ENCODE data around the gene AGO3. TPM values are rescaled to one million over a fixed set of nuclear protein-coding genes. Genes with fewer than 3 reads are reported as not detected.

The AGO3 gene
- total RNA-seq, 1 donor from 2014 or later: 32.7 TPM

DNA sequence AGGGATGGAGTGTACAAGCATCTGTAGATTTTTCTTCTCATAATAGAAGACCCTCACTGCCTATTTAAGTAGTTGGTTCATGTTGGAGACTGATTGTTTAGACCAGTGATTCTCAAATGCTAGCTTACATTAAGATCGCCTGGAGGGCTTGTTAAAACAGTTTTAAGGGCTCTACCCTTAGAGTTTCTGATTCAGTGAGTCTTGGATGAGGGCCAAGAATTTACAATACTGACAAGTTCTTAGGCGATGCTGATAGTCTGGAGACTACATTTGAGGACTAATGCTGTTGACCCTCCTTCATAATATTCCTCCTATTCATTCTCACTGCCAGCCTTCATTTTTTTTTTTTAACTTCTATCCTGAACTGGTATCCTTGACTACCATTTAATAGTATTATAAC is 15.2 kb upstream of the AGO3 start:
- H3K9me3 Mint-ChIP-seq (ENCODE audit: unreplicated experiment): peaks cover 5% of the 10 kb centered on the region
- peaks cover 8% of the 10 kb centered on the region for H3K36me3 Mint-ChIP-seq (ENCODE audit: unreplicated experiment)
- no peaks in the 10 kb centered on the region for H3K27me3 Mint-ChIP-seq (ENCODE audit: unreplicated experiment)
- TF ChIP-seq, protein P1, sequence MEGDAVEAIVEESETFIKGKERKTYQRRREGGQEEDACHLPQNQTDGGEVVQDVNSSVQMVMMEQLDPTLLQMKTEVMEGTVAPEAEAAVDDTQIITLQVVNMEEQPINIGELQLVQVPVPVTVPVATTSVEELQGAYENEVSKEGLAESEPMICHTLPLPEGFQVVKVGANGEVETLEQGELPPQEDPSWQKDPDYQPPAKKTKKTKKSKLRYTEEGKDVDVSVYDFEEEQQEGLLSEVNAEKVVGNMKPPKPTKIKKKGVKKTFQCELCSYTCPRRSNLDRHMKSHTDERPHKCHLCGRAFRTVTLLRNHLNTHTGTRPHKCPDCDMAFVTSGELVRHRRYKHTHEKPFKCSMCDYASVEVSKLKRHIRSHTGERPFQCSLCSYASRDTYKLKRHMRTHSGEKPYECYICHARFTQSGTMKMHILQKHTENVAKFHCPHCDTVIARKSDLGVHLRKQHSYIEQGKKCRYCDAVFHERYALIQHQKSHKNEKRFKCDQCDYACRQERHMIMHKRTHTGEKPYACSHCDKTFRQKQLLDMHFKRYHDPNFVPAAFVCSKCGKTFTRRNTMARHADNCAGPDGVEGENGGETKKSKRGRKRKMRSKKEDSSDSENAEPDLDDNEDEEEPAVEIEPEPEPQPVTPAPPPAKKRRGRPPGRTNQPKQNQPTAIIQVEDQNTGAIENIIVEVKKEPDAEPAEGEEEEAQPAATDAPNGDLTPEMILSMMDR (IDR thresholded peaks at IDR 0.05; ENCODE audit: partially characterized antibody, unreplicated experiment): no peak
- H3K4me1 Mint-ChIP-seq (ENCODE audit: low read depth, unreplicated experiment): no peaks in the 10 kb centered on the region
- no peak for DNase-seq
- no peak overlapping the region for H3K27ac Mint-ChIP-seq (ENCODE audit: unreplicated experiment)
- H3K4me3 Mint-ChIP-seq (ENCODE audit: unreplicated experiment): no peak overlapping the region

DNA sequence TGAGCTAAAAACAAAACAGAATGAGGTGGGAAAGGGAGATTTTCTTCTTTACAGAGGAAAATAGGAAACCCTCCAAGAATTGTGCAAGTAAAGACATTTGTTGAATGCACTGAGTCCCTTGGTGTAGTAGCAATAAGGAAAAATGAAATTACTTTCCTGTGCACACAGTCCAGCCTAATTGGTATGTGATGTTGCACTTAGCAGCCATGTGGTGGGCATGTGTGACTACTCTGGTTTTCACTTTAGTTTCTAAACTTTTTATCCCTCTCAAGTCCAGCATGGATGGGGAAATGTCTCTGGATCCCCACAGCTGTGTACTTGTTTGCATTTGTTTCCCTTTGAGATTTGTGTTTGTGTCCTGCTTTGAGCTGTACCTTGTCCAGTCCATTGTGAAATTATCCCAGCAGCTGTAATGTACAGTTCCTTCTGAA is 7.1 kb upstream of the AGO3 start:
- no peak overlapping the region for H3K27ac Mint-ChIP-seq (ENCODE audit: unreplicated experiment)
- H3K27me3 Mint-ChIP-seq (ENCODE audit: unreplicated experiment): peaks cover 2% of the 10 kb centered on the region

DNA sequence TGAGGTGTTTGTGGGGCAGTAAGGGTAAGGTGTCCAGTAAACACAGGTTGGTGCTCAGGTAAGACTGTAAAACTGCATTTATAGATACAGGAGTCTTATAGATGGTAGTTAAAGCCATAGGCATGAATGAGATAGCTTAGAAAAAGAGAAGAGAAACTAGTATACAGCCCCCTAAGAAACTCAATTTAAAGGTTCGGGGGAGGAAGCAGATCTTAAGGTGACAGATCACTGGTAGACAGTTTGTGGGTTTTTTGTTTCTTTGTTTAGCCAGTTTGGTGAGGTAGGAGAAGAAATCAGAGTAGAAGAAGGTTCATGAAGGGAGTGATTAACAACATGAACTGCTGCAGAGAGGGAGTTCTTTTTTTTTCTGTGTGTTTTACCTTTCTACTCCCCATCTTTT is 6.1 kb upstream of the AGO3 start:
- Mint-ChIP-seq H3K27me3 (ENCODE audit: unreplicated experiment) (peaks cover 2% of the 10 kb centered on the region), H3K4me3 (ENCODE audit: unreplicated experiment) (no peak overlapping the region), H3K9me3 (ENCODE audit: unreplicated experiment) (peaks cover 2% of the 10 kb centered on the region), H3K27ac (ENCODE audit: unreplicated experiment) (no peak overlapping the region), H3K36me3 (ENCODE audit: unreplicated experiment) (peaks cover 11% of the 10 kb centered on the region), H3K4me1 (ENCODE audit: low read depth, unreplicated experiment) (peaks cover 22% of the 10 kb centered on the region)
- TF ChIP-seq, protein P1 (IDR thresholded peaks at IDR 0.05; ENCODE audit: partially characterized antibody, unreplicated experiment): no peak
- DNase-seq: no peak

More for the DNA sequence above, 7.1 kb upstream of the AGO3 start:
- Mint-ChIP-seq H3K4me3 (ENCODE audit: unreplicated experiment) (no peak overlapping the region), H3K9me3 (ENCODE audit: unreplicated experiment) (peaks cover 5% of the 10 kb centered on the region), H3K36me3 (ENCODE audit: unreplicated experiment) (peaks cover 11% of the 10 kb centered on the region), H3K4me1 (ENCODE audit: low read depth, unreplicated experiment) (peaks cover 18% of the 10 kb centered on the region)
- TF ChIP-seq, protein P1 (IDR thresholded peaks at IDR 0.05; ENCODE audit: partially characterized antibody, unreplicated experiment): no peak
- no peak for DNase-seq

DNA sequence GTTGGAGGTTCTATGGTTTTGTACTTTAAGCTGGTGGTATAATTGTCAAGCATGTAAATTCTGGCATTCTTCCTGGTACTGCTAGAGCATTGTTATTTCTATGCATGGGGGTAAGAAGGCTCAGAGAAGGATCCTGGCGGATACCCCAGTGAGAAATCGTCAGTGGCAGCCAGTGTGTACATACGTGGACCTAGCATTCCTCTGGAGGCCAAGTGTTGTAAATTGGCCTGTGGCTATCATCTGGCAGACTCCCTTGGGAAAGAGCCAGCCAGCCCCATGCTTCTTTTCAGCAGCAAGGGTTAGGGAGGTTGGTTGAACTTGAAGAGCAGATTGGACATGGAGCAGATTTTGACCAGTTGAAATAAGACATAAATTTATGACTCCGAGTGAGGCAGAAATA is 5.2 kb upstream of the AGO3 start:
- Mint-ChIP-seq H3K27ac (ENCODE audit: unreplicated experiment) (no peak overlapping the region), H3K27me3 (ENCODE audit: unreplicated experiment) (peaks cover 6% of the 10 kb centered on the region), H3K4me1 (ENCODE audit: low read depth, unreplicated experiment) (peaks cover 22% of the 10 kb centered on the region), H3K4me3 (ENCODE audit: unreplicated experiment) (no peak overlapping the region), H3K36me3 (ENCODE audit: unreplicated experiment) (peaks cover 7% of the 10 kb centered on the region), H3K9me3 (ENCODE audit: unreplicated experiment) (peaks cover 6% of the 10 kb centered on the region)
- TF ChIP-seq, protein P1 (IDR thresholded peaks at IDR 0.05; ENCODE audit: partially characterized antibody, unreplicated experiment): no peak
- peak; percentile 35 for DNase-seq

DNA sequence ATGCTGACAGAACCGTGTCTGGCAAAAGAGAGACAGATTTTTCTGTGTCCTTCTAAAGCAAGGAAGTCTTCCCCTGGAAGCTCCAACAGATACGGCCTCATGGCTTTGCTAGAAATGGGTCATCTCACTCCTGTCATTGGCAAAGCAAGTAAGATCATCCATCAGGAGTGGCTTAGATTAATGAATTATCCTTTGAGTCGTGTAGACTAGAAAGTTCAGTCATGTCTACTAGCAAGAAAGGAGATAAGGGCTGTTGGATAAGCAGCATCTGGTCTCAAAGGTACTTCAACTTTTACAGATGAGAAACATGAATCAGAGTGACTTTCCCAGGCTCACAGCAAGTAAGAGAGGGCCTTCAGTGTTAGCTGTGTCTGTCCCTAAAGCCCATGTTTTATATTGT is 3.4 kb upstream of the AGO3 start:
- Mint-ChIP-seq H3K4me3 (ENCODE audit: unreplicated experiment) (no peak overlapping the region), H3K36me3 (ENCODE audit: unreplicated experiment) (peaks cover 6% of the 10 kb centered on the region), H3K4me1 (ENCODE audit: low read depth, unreplicated experiment) (peaks cover 27% of the 10 kb centered on the region), H3K27ac (ENCODE audit: unreplicated experiment) (no peak overlapping the region), H3K27me3 (ENCODE audit: unreplicated experiment) (peaks cover 9% of the 10 kb centered on the region), H3K9me3 (ENCODE audit: unreplicated experiment) (peaks cover 6% of the 10 kb centered on the region)
- DNase-seq: no peak
- TF ChIP-seq, protein P1 (IDR thresholded peaks at IDR 0.05; ENCODE audit: partially characterized antibody, unreplicated experiment): no peak
